HTERT RPE-1 (cell line): ENCODE data around the gene FFAR4.

Source experiments
- in situ Hi-C: fragments of 300-500 bp; cut with MboI; formaldehyde crosslinking; loops from 4 replicates; pipeline ENCODE4 v1.14.3; 2020; ENCODE audit warnings: low sequenced_read_pairs

The FFAR4 gene

GRCh38 chr10:93570383-93570782 lies 3.9 kb downstream of the FFAR4 start:
- in situ Hi-C loops = no loop called here

GRCh38 chr10:93572606-93573005 lies 6.1 kb downstream of the FFAR4 start:
- in situ Hi-C loops = no loop called here

GRCh38 chr10:93573051-93573909 lies 6.8 kb downstream of the FFAR4 start:
- in situ Hi-C loops = no loop called here

- in situ Hi-C loops = no loop called here
Observed at GRCh38 chr10:93573924-93574323, 7.5 kb downstream of the FFAR4 start.

- in situ Hi-C loops = no loop called here
Observed at GRCh38 chr10:93576888-93577287, 10.4 kb downstream of the FFAR4 start.

- in situ Hi-C loops = no loop called here
Observed at GRCh38 chr10:93577565-93577964, 11.1 kb downstream of the FFAR4 start.

GRCh38 chr10:93579089-93579488 lies 12.6 kb downstream of the FFAR4 start:
- in situ Hi-C loops = no loop called here

- in situ Hi-C loops = no loop called here
Observed at GRCh38 chr10:93579985-93580711, 13.7 kb downstream of the FFAR4 start.

GRCh38 chr10:93580828-93581227 lies 14.4 kb downstream of the FFAR4 start:
- in situ Hi-C loops = no loop called here

- in situ Hi-C loops = no loop called here
Observed at GRCh38 chr10:93584445-93584844, 18.0 kb downstream of the FFAR4 start.

GRCh38 chr10:93589648-93590562 lies 23.4 kb downstream of the FFAR4 start:
- in situ Hi-C loops = no loop called here

GRCh38 chr10:93590638-93591037 lies 24.2 kb downstream of the FFAR4 start:
- in situ Hi-C loops = no loop called here

- in situ Hi-C loops = no loop called here
Observed at GRCh38 chr10:93591065-93591808, 24.8 kb downstream of the FFAR4 start.

- in situ Hi-C loops = no loop called here
Observed at GRCh38 chr10:93593254-93593653, 26.8 kb downstream of the FFAR4 start.

GRCh38 chr10:93593749-93594148 lies 27.3 kb downstream of the FFAR4 start:
- in situ Hi-C loops = no loop called here

- in situ Hi-C loops = no loop called here
Observed at GRCh38 chr10:93594518-93594917, 28.1 kb downstream of the FFAR4 start.

- in situ Hi-C loops = no loop called here
Observed at GRCh38 chr10:93595378-93596161, 29.1 kb downstream of the FFAR4 start.

- in situ Hi-C loops = no loop called here
Observed at GRCh38 chr10:93596539-93596938, 30.1 kb downstream of the FFAR4 start.

- in situ Hi-C loops = no loop called here
Observed at GRCh38 chr10:93597075-93597599, 30.7 kb downstream of the FFAR4 start.
